Neural cell (in vitro differentiated cells): ENCODE data around the gene ABCA2. TPM values are rescaled to one million over a fixed set of nuclear protein-coding genes. Genes with fewer than 3 reads are reported as not detected.

Experiments used
- H2AFZ ChIP-seq: fragments of 200-600, 300-800 bp; sonication (generic), shearing (Covaris generic); 2 replicates; pipeline ENCODE4 v1.6.0; 2014; ENCODE audit warnings: low read depth, mild to moderate bottlenecking, antibody characterized with exemption, low read length, moderate library complexity
- H3F3A ChIP-seq: fragments of 200-600 bp; shearing (Covaris generic); 2 replicates; pipeline ENCODE4 v1.6.1; 2016; ENCODE audit warnings: mild to moderate bottlenecking, moderate library complexity, mixed read lengths, antibody characterized with exemption, low read length; ENCODE audit not compliant: insufficient read depth, poor library complexity, severe bottlenecking
- H3K27ac ChIP-seq: fragments of 200-600, 300-800 bp; sonication (generic), shearing (Covaris generic); 2 replicates; pipeline ENCODE4 v1.5.1; 2014; ENCODE audit warnings: mild to moderate bottlenecking, low read length, moderate library complexity
- H3K27me3 ChIP-seq: fragments of 300-800, 200-600 bp; sonication (generic), shearing (Covaris generic); 2 replicates; pipeline ENCODE4 v1.6.0; 2014; ENCODE audit warnings: mild to moderate bottlenecking, low read depth, low read length, moderate library complexity; ENCODE audit not compliant: insufficient read depth
- H3K36me3 ChIP-seq: fragments of 300-800, 200-600 bp; sonication (generic), shearing (Covaris generic); 2 replicates; pipeline ENCODE4 v1.5.1; 2014; ENCODE audit warnings: mild to moderate bottlenecking, antibody characterized with exemption, low read length, moderate library complexity; ENCODE audit not compliant: insufficient read depth
- H3K4me2 ChIP-seq: fragments of 300-800, 200-600 bp; sonication (generic), shearing (Covaris generic); 2 replicates; pipeline ENCODE4 v1.6.0; 2014; ENCODE audit warnings: mild to moderate bottlenecking, low read length
- H3K4me3 ChIP-seq: fragments of 300-800, 200-600 bp; sonication (generic), shearing (Covaris generic); 2 replicates; pipeline ENCODE4 v1.5.1; 2014; ENCODE audit warnings: mild to moderate bottlenecking, low read length, moderate library complexity
- H3K79me2 ChIP-seq: fragments of 200-600 bp; shearing (Covaris generic); replicated peaks from 2 replicates; pipeline ENCODE4 v1.6.0; 2014; ENCODE audit warnings: mild to moderate bottlenecking, low read length, moderate library complexity; ENCODE audit not compliant: insufficient read depth
- H3K9ac ChIP-seq: fragments of 300-800, 200-600 bp; sonication (generic), shearing (Covaris generic); 2 replicates; pipeline ENCODE4 v1.6.1; 2016; ENCODE audit warnings: mild to moderate bottlenecking, low read length, mixed read lengths
- H3K9me2 ChIP-seq: fragments of 200-600 bp; shearing (Covaris generic); 2 replicates; pipeline ENCODE4 v1.6.1; 2016; ENCODE audit warnings: mild to moderate bottlenecking, low read length, mixed read lengths; ENCODE audit not compliant: insufficient read depth
- H3K9me3 ChIP-seq: fragments of 200-600, 300-800 bp; sonication (generic), shearing (Covaris generic); 2 replicates; pipeline ENCODE4 v1.6.1; 2016; ENCODE audit warnings: mild to moderate bottlenecking, mixed run types, low read length, moderate library complexity, mixed read lengths
- H4K20me1 ChIP-seq: fragments of 200-600 bp; shearing (Covaris generic); 2 replicates; pipeline ENCODE4 v1.6.1; 2016; ENCODE audit warnings: mild to moderate bottlenecking, mixed run types; ENCODE audit not compliant: insufficient read depth
- CTCF ChIP-seq: fragments of 450-650 bp; IDR thresholded peaks from 2 replicates; pipeline ENCODE4 v1.5.1; 2014; ENCODE audit warnings: antibody characterized with exemption, mild to moderate bottlenecking, moderate library complexity; ENCODE audit not compliant: poor library complexity, severe bottlenecking
- EP300 ChIP-seq: fragments of 450-650 bp; conservative IDR thresholded peaks from 2 replicates; pipeline ENCODE4 v1.6.1; 2014; ENCODE audit warnings: antibody characterized with exemption, mild to moderate bottlenecking, moderate library complexity; ENCODE audit not compliant: poor library complexity, severe bottlenecking
- EZH2 ChIP-seq: fragments of 200-600, 300-800 bp; shearing (Covaris generic), sonication (generic); IDR thresholded peaks from 2 replicates; pipeline ENCODE4 v1.6.1; 2014; ENCODE audit warnings: antibody characterized with exemption, low read length, borderline replicate concordance, mild to moderate bottlenecking; ENCODE audit not compliant: insufficient read depth, poor library complexity, severe bottlenecking
- MXI1 ChIP-seq: fragments of 450-650 bp; conservative IDR thresholded peaks from 2 replicates; pipeline ENCODE4 v1.6.1; 2014; ENCODE audit warnings: antibody characterized with exemption, mild to moderate bottlenecking; ENCODE audit not compliant: poor library complexity, severe bottlenecking
- POLR2AphosphoS5 ChIP-seq: IDR thresholded peaks from 2 replicates; pipeline ENCODE4 v1.6.1; 2012
- RAD21 ChIP-seq: fragments of 450-650 bp; conservative IDR thresholded peaks from 2 replicates; pipeline ENCODE4 v1.6.1; 2014; ENCODE audit warnings: antibody characterized with exemption, mild to moderate bottlenecking, moderate library complexity
- SMC3 ChIP-seq: fragments of 450-650 bp; conservative IDR thresholded peaks from 2 replicates; pipeline ENCODE4 v1.6.1; 2014; ENCODE audit warnings: antibody characterized with exemption, mild to moderate bottlenecking, moderate library complexity; ENCODE audit not compliant: poor library complexity
- TAF1 ChIP-seq: IDR thresholded peaks from 2 replicates; pipeline ENCODE4 v1.6.1; 2012; ENCODE audit warnings: low read depth
- polyA plus RNA-seq: library from polyadenylated mRNA; depleted of rRNA; stranded (reverse); fragments of >200 nt; gene quantifications from 2 replicates; pipeline ENCODE4 v1.2.3, GENCODE V29; 2014
- TF ChIP-seq, protein P1 (sequence below): IDR thresholded peaks from 2 replicates; pipeline ENCODE4 v1.6.1; 2012; ENCODE audit warnings: borderline replicate concordance

The ABCA2 gene
- polyA plus RNA-seq, 1 donor from 2014 or later = 30.6 TPM

DNA sequence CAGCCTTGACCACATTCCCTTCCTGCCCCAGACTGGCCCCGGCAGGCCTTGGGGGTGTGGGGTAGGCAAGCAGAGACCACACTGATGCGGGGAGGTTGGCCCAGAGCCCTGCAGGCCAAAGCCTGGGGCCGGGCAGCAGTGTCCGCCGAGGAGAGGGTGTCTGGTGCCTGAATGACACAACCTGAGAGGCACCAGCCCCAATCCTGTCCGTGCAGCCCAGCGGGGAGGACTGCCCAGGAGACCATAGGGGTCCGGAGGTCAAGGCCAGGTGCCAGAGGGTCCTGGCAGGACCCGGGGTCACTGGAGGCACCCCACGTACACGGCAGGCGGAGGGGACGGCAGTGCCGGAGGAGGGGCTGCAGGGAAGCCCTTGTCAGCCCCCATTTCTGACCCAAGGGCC, 56.3 kb downstream of the ABCA2 start:
- no peaks in the 10 kb centered on the region for H3K79me2 ChIP-seq
- no peaks in the 10 kb centered on the region for H3K27me3 ChIP-seq
- no peak overlapping the region for H3K4me3 ChIP-seq
- no peak overlapping the region for H2AFZ ChIP-seq
- H3F3A ChIP-seq = no peaks in the 10 kb centered on the region
- H3K9me2 ChIP-seq = no peaks in the 10 kb centered on the region
- no peak overlapping the region for H3K27ac ChIP-seq
- H3K9me3 ChIP-seq = no peaks in the 10 kb centered on the region
- no peaks in the 10 kb centered on the region for H3K36me3 ChIP-seq
- TF ChIP-seq SMC3 = no peak
- no peak for TF ChIP-seq EP300
- no peak for TF ChIP-seq RAD21
- TF ChIP-seq, protein P1, sequence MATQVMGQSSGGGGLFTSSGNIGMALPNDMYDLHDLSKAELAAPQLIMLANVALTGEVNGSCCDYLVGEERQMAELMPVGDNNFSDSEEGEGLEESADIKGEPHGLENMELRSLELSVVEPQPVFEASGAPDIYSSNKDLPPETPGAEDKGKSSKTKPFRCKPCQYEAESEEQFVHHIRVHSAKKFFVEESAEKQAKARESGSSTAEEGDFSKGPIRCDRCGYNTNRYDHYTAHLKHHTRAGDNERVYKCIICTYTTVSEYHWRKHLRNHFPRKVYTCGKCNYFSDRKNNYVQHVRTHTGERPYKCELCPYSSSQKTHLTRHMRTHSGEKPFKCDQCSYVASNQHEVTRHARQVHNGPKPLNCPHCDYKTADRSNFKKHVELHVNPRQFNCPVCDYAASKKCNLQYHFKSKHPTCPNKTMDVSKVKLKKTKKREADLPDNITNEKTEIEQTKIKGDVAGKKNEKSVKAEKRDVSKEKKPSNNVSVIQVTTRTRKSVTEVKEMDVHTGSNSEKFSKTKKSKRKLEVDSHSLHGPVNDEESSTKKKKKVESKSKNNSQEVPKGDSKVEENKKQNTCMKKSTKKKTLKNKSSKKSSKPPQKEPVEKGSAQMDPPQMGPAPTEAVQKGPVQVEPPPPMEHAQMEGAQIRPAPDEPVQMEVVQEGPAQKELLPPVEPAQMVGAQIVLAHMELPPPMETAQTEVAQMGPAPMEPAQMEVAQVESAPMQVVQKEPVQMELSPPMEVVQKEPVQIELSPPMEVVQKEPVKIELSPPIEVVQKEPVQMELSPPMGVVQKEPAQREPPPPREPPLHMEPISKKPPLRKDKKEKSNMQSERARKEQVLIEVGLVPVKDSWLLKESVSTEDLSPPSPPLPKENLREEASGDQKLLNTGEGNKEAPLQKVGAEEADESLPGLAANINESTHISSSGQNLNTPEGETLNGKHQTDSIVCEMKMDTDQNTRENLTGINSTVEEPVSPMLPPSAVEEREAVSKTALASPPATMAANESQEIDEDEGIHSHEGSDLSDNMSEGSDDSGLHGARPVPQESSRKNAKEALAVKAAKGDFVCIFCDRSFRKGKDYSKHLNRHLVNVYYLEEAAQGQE = no peak
- TF ChIP-seq POLR2AphosphoS5 = no peak
- no peak for TF ChIP-seq EZH2
- no peak for TF ChIP-seq MXI1
- TF ChIP-seq TAF1 = no peak
- TF ChIP-seq CTCF = no peak
- no peak overlapping the region for H3K4me2 ChIP-seq
- no peaks in the 10 kb centered on the region for H4K20me1 ChIP-seq
- H3K9ac ChIP-seq = no peak overlapping the region

DNA sequence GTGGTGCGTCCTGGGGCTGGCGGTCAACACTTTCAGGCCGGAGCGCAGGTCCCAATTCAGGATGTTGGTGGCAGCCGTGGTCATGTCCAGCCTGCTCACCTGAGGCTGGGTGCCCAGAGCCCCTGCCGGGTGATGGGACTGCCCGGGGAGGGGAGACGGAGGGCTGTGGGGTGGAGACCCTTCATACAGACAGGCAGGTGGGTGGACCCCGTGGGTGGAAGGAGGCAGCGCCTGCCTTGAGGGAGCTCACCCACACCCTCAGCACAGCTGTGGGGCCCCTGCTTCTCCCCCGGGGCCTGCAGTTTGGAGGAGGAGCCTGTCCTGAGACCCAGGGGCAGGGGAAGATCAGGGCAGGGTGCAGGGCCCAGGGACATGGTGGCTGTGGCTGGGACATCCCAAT, 57.7 kb downstream of the ABCA2 start:
- H3K4me3 ChIP-seq = no peak overlapping the region
- no peaks in the 10 kb centered on the region for H3K27me3 ChIP-seq
- no peak overlapping the region for H3K4me2 ChIP-seq
- H3K9ac ChIP-seq = no peak overlapping the region
- H3K9me3 ChIP-seq = no peaks in the 10 kb centered on the region
- TF ChIP-seq POLR2AphosphoS5 = no peak
- no peak for TF ChIP-seq RAD21
- no peak for TF ChIP-seq CTCF
- no peak for TF ChIP-seq TAF1
- TF ChIP-seq, protein P1 = no peak
- no peak for TF ChIP-seq EZH2
- H3F3A ChIP-seq = no peaks in the 10 kb centered on the region
- no peak overlapping the region for H2AFZ ChIP-seq
- no peaks in the 10 kb centered on the region for H3K36me3 ChIP-seq
- no peaks in the 10 kb centered on the region for H3K79me2 ChIP-seq
- H4K20me1 ChIP-seq = no peaks in the 10 kb centered on the region
- no peak overlapping the region for H3K27ac ChIP-seq
- H3K9me2 ChIP-seq = no peaks in the 10 kb centered on the region
